Right ventricle myocardium superior (tissue), 1 donor: Measurements from ENCODE around the gene GRID1. TPM values are rescaled to one million over a fixed set of nuclear protein-coding genes. Genes with fewer than 3 reads are reported as not detected.
"Not testable (repeated sequence)": the region's sequence is repeated elsewhere in the genome, so short reads cannot be mapped to it uniquely, and the experiment has no call there.

Source experiments
- ATAC-seq: fragments of 200-7000 bp; cut with Tn5 transposase; one replicate; pipeline ENCODE4 v1.9.1; 2020; ENCODE audit warnings: mild to moderate bottlenecking; ENCODE audit not compliant: poor library complexity
- DNase-seq: peaks from one replicate; pipeline ENCODE4 v3.0.0-alpha.2; 2020
- intact Hi-C: fragments of 100-400 bp; cut with DNase I; formaldehyde crosslinking; loops from one replicate; pipeline ENCODE4 v1.11.2; 2022
- total RNA-seq: library from RNA; stranded (reverse); fragmentation: NEBNext Ultra II Directional; extraction: Animal tissue kit (Norgen Biotek cat#: 25700); gene quantifications from one replicate; pipeline ENCODE4 v1.2.1, GENCODE V29; 2021
- donor health status: DM: no; HTN: yes; CAD: no; lungs with severe emphysema.

The GRID1 gene
- total RNA-seq, 1 donor from 2014 or later = 1.1 TPM

- intact Hi-C loops = no loop called here
- no peak for DNase-seq
- no peak for ATAC-seq
Observed at GRCh38 chr10:85978566-85979358, 387.8 kb downstream of the GRID1 start.

DNA sequence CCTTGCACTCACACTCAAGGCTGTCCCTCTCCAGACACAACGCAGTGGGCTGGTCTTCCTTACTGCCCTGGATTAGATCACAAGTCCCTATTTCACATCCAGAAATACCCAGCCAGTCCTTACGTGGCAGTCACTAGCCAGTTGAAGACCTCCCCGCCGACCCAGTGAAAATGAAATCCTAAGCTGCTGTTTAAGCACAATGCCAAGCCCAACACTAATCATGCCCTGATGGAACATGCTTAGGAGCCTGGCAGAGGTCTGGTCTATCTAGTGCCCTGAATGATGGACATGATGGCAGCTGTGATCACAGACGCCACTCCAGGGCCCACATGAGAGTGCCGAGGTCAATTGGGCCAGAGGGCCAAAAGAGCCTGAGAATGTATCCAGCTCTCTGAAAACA, 389.0 kb downstream of the GRID1 start:
- DNase-seq = no peak
- ATAC-seq = no peak
- intact Hi-C loops = no loop called here

DNA sequence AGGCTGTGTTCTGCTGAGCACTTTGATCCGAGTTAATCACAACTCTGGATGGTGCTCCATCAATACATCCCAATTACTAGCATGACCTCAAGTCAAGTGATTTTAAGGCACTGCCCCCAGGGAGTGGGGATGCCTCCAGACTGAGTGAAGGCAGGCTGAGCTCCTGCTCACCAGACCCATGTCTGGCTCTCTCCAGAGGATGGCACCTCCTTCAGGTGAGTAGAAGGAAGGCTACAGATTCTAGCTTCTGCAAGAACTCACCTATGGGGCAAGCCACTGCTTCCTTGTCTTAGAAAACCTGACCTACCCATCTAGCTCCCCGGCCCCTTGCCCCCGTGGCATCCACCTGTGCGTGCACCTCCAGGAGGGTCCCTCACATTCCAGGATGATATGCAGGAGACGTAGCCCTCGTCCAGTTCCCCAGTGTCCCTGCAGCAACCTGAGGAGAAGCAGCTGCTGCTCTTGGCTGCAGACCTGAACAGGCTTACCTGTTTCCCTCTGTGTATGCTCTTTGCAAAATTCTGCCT, 390.3 kb downstream of the GRID1 start:
- no peak for ATAC-seq
- no peak for DNase-seq
- intact Hi-C loops = no loop called here

- no peak for DNase-seq
- no peak for ATAC-seq
- intact Hi-C loops = no loop called here
Observed at GRCh38 chr10:85971494-85971893, 395.1 kb downstream of the GRID1 start.

GRCh38 chr10:85967594-85967993, 399.0 kb downstream of the GRID1 start:
- DNase-seq (no peak), ATAC-seq (no peak)
- intact Hi-C loops = no loop called here

DNA sequence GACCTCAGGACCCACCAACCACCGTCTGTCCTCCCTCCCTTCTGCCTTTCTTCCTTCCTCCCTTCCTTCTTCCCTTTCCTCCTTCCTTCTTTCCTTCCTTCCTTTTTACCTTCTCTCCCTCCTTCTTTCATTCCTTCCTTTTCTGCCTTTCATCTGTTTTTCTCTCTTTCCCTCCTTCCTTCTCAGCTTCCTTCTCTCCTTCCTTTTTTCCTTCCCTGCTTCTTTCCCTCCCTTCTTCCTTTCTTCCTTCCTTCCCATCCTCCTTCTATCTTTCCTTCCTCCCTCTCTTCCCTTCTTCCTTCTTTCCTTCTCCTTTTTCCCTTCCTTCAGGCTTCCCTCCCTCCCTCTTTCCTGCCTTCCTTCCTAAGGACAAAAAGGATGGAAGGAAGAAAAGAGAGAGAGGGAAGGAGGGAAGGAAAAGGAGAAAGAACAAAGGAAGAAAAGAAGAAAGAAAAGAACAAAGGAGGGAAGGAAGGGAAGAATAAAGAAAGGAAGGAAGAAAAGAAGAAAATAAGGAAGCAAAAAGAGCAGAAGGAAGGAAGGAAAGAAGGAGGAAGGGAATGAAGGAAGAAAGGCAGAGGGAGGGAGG, 405.0 kb downstream of the GRID1 start:
- DNase-seq = no peak
- intact Hi-C loops = no loop called here
- ATAC-seq = no peak

DNA sequence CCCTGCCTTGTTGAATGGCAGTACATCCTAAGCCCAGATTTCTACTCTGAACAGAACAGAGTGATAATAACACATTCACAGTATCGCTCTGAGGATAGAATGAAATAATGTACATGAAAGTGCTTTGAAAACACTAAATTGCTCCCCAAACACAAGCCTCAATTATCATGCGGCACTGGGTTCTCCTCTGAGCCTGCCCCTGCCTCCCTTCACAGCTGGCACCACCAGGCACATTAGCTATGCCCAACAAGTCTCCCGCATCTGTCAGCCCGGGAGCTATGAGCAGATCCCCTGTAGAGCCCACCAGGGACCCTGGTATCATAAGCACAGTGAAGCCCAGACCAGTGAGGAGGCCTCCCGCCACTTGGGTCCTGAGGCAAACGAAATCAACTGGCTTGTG, 405.5 kb downstream of the GRID1 start:
- DNase-seq = no peak
- intact Hi-C loops = no loop called here

GRCh38 chr10:85959239-85959638, 407.4 kb downstream of the GRID1 start:
- no peak for DNase-seq
- ATAC-seq = no peak
- intact Hi-C loops = no loop called here

More for the DNA sequence above, 405.5 kb downstream of the GRID1 start:
- no peak for ATAC-seq

DNA sequence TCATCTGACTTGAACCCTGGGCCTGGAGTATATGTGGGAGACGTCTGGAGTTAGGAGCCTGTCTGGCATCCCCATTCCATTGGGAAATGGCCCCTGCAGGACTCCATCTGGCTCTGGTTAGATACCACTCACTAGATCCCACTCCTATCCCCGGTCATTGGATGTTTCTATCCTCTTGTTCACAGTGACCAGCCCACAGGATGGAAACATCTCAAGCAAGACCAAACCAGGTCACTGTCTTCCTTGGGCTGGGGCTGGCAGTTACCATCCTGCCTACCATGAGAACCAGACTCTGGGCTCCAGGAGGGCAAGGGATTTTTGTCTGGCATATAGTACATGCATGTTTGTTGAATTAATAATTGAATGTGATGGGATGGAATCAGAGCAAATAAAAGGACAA, 415.7 kb downstream of the GRID1 start:
- intact Hi-C loops = no loop called here
- no peak for ATAC-seq
- no peak for DNase-seq

DNA sequence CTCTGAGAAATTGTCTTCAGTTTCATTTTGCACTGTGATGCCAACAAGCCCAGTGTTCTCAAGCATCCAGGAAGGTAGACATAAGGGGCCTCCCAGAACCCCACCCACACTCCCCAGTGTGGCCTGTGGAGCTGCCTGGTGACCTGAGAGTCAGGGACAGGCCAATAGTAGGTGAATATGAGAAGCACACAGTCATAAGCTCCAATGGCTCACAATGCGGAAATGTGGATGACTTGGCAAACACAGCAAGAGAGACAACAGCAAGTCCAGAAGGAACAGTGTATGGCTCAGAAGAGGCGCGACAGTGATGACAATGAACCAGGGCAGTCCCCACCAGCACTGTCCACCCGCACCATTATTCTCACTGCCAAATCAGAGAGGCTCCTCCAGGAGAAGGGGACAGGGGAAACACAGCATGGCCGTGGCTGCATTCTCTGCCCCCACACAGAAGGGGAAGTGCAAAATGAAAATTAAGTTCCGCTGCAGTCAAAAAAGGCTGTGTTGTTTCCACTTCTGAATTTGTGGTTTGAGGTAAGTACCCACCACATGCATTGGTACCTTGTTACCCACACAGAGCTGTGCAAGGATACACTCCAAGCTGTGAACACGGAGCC, 419.8 kb downstream of the GRID1 start:
- DNase-seq (no peak), ATAC-seq (no peak)
- intact Hi-C loops = no loop called here

DNA sequence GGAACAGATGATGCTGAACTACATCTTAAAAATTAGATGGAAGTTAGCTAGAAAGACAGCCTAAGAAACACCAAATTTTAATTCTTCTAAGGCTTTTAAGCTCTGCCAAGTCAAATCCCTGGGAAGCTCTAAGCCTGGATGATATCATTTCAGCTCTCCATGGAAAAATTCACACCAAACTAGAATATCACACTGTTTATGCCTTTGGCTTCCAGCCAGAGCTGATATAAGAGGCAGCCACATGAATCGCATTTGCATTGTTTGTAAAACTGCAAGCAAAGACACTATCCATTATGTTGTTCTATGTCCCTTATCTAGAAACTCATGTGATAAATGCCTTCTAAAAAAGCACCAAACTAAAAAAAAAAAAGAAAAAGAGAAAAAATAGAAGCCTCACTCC, 430.4 kb downstream of the GRID1 start:
- DNase-seq (no peak), ATAC-seq (no peak)
- intact Hi-C loops = no loop called here

GRCh38 chr10:85934586-85934985, 432.0 kb downstream of the GRID1 start:
- peak; percentile 66 for ATAC-seq
- intact Hi-C loops = no loop called here
- no peak for DNase-seq

DNA sequence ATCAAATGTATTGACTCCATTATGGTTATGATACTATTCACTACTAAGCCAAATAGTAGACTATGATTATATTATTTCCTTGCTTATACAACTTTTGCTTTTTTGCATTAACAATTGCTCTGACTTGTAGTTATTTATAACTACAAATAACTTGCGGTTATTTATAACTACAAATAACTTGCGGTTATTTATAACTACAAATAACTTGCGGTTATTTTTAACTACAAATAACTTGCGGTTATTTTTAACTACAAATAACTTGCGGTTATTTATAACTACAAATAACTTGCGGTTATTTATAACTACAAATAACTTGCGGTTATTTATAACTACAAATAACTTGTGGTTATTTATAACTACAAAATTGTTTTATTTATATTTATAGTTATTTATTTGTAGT, 436.6 kb downstream of the GRID1 start:
- intact Hi-C loops, ATAC-seq, DNase-seq: not testable (repeated sequence)

DNA sequence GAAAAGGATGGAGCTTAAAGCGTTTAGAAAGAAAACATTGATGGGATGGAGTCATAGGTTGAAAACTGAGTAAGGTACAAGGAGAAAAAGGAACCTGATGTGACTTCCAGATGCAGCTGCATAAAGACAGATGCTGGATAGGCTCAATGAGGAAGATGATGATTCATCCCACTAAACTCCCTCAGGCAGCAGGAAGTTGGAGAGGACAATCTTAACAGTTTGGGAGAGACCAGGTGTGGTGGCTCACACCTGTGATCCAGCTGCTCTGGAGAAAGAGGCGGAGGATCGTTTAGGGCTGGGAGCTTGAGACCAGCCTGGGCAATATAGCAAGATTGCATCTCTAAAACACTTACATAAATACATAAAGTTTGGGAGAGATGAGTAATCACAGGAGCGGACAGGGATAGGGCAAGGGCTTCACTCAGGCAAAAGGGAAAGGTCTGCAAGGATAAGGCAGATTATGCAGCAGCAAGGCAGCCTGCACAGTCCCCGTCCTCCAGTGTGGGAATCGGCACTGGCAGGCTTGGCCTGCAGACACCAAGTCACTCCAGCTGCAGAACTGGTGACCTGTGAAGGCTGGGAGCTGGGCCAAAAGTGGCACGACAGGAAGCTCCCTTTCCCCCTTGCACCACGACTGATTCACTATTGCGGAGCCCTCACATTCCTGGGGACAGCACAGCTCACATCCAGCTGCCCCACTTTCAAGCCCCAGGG, 438.5 kb downstream of the GRID1 start:
- intact Hi-C loops = no loop called here
- DNase-seq (peak; percentile 56), ATAC-seq (peak; percentile 82)

GRCh38 chr10:85926986-85927385, 439.6 kb downstream of the GRID1 start:
- intact Hi-C loops = no loop called here
- ATAC-seq (no peak), DNase-seq (no peak)

- no peak for DNase-seq
- intact Hi-C loops = no loop called here
- ATAC-seq = no peak
Observed at GRCh38 chr10:85926136-85926535, 440.5 kb downstream of the GRID1 start.

GRCh38 chr10:85925201-85925750, 441.3 kb downstream of the GRID1 start:
- DNase-seq (no peak), ATAC-seq (no peak)
- intact Hi-C loops = no loop called here

DNA sequence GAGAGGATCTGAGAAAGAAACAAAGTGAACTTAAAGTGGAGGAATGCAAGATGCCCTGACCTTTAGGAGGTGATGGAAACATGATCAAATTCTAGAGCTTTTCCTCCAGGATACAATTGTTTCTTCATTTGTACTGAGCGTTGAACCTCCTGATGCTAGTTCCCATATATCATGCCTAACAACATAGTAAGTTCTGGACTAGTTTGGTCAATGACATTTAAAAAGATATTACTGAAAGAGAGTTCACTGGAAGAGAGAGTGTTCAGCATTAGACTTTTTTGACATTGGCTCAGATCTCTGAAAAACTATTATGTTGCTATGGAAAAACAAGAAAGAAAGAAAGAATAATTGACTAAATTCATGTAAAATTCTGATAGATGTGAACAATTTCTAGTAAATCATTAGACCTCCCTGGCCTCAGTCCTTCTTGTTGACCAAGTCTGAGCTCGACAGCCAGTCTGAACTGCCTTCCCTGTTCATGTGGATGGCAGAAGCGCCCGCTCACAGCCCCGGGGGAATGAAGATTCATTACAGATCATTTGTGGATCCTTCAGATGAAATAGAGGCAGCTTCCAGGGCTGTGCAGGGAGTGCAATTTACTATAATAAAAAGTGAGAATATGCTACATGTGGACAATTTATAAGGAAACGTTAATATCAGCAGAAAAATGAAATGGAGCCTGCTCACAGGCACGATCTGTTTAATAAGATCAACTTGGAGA, 442.1 kb downstream of the GRID1 start:
- ATAC-seq = no peak
- intact Hi-C loops = no loop called here
- no peak for DNase-seq
